GM23248 (cell line): ENCODE results near the gene DPYSL5. TPM values are rescaled to one million over a fixed set of nuclear protein-coding genes. Genes with fewer than 3 reads are reported as not detected.

Experiments
- DNase-seq: peaks from one replicate; pipeline ENCODE4 v3.0.0-alpha.2; 2015
- H2AFZ ChIP-seq: fragments of 200-600 bp; sonication (generic); 2 replicates; pipeline ENCODE4 v1.6.1; 2016; ENCODE audit warnings: antibody characterized with exemption
- H3F3A ChIP-seq: fragments of 200-600 bp; sonication (generic); 2 replicates; pipeline ENCODE4 v1.6.1; 2016; ENCODE audit warnings: mild to moderate bottlenecking, antibody characterized with exemption, mixed run types; ENCODE audit not compliant: insufficient read depth
- H3K27ac ChIP-seq: fragments of 200-600 bp; sonication (generic); 2 replicates; pipeline ENCODE4 v1.5.1; 2016; ENCODE audit warnings: mild to moderate bottlenecking
- H3K27me3 ChIP-seq: fragments of 200-600 bp; sonication (generic); replicated peaks from 2 replicates; pipeline ENCODE4 v1.6.1; 2016; ENCODE audit warnings: mild to moderate bottlenecking; ENCODE audit not compliant: insufficient read depth
- H3K36me3 ChIP-seq: fragments of 200-600 bp; sonication (generic); 2 replicates; pipeline ENCODE4 v1.6.1; 2016; ENCODE audit warnings: low read depth, mild to moderate bottlenecking
- H3K4me1 ChIP-seq: fragments of 200-600 bp; sonication (generic); 2 replicates; pipeline ENCODE4 v1.6.1; 2016; ENCODE audit warnings: mild to moderate bottlenecking; ENCODE audit not compliant: insufficient read depth
- H3K4me2 ChIP-seq: fragments of 200-600 bp; sonication (generic); one replicate; pipeline ENCODE4 v1.6.1; 2016; ENCODE audit warnings: mild to moderate bottlenecking; ENCODE audit not compliant: unreplicated experiment
- H3K4me3 ChIP-seq: fragments of 200-600 bp; sonication (generic); 2 replicates; pipeline ENCODE4 v1.5.1; 2016; ENCODE audit warnings: mild to moderate bottlenecking
- H3K79me2 ChIP-seq: fragments of 200-600 bp; sonication (generic); 2 replicates; pipeline ENCODE4 v1.6.1; 2016; ENCODE audit warnings: mild to moderate bottlenecking; ENCODE audit not compliant: insufficient read depth
- H3K9ac ChIP-seq: fragments of 200-600 bp; sonication (generic); 2 replicates; pipeline ENCODE4 v1.6.1; 2016; ENCODE audit warnings: mild to moderate bottlenecking
- H3K9me2 ChIP-seq: fragments of 200-600 bp; sonication (generic); 2 replicates; pipeline ENCODE4 v1.6.1; 2016; ENCODE audit warnings: mixed run types, mild to moderate bottlenecking, moderate library complexity; ENCODE audit not compliant: insufficient read depth
- H3K9me3 ChIP-seq: fragments of 200-600 bp; sonication (generic); one replicate; pipeline ENCODE4 v1.6.1; 2017; ENCODE audit warnings: low read depth
- H4K20me1 ChIP-seq: fragments of 200-600 bp; sonication (generic); 2 replicates; pipeline ENCODE4 v1.6.0; 2016; ENCODE audit not compliant: insufficient read depth
- EZH2 ChIP-seq: fragments of 200-600 bp; sonication (generic); IDR thresholded peaks from 2 replicates; pipeline ENCODE4 v1.6.1; 2018; ENCODE audit warnings: antibody characterized with exemption, mild to moderate bottlenecking; ENCODE audit not compliant: insufficient read depth, poor library complexity, severe bottlenecking
- EZH2phosphoT487 ChIP-seq: fragments of 200-600 bp; sonication (generic); IDR thresholded peaks from 2 replicates; pipeline ENCODE4 v1.6.1; 2018; ENCODE audit warnings: antibody characterized with exemption, moderate library complexity, mild to moderate bottlenecking, low read depth; ENCODE audit not compliant: insufficient read depth
- WGBS, 2 experiments: methylation state at CpG; one replicate each; pipeline ENCODE4 v1.1.6; 2015 to 2017; ENCODE audit warnings: low lambda C conversion rate in 2 of 2, low coverage in 1 of 2; ENCODE audit errors: missing lambda C conversion rate in 2 of 2; 5-methylcytosine and 5-hydroxymethylcytosine counted together
- in situ Hi-C: fragments of 300-500 bp; cut with MboI; formaldehyde crosslinking; loops from 2 replicates; pipeline ENCODE4 v1.15.0; 2020
- polyA plus RNA-seq: library from polyadenylated mRNA; unstranded; fragments of >200 nt; fragmentation: Nextera tagmentation; extraction: Ambion mirVana; gene quantifications from 2 replicates; pipeline ENCODE4 v1.2.1, GENCODE V29; 2016
- total RNA-seq: library from RNA; depleted of rRNA; stranded (reverse); fragments of >200 nt; shearing (Covaris generic); gene quantifications from 2 replicates; pipeline ENCODE4 v1.2.3, GENCODE V29; 2014

DPYSL5 gene
- total and polyA plus RNA-seq, 2 experiments from 2014 or later = not detected

GRCh38 chr2:26915316-26915715 lies 67.4 kb downstream of the DPYSL5 start:
- Histone ChIP-seq H2AFZ (no peak overlapping the region), H3K9me3 (no peaks in the 10 kb centered on the region), H3K4me3 (no peak overlapping the region), H3K4me2 (no peak overlapping the region), H3K27me3 (peaks cover 75% of the 10 kb centered on the region), H3K79me2 (no peaks in the 10 kb centered on the region), H3F3A (no peaks in the 10 kb centered on the region), H3K27ac (no peak overlapping the region), H3K36me3 (no peaks in the 10 kb centered on the region), H4K20me1 (no peaks in the 10 kb centered on the region), H3K9ac (no peak overlapping the region), H3K4me1 (no peaks in the 10 kb centered on the region), H3K9me2 (no peaks in the 10 kb centered on the region)
- TF ChIP-seq EZH2phosphoT487 (no peak), EZH2 (no peak)
- in situ Hi-C loops = no loop called here
- no peak for DNase-seq
- WGBS, 2 experiments = 78 to 79% methylated on average over 5 of the region's 5 CpGs

- 33 to 46% methylated on average over 7 of the region's 7 CpGs for WGBS, 2 experiments
- H3K4me2 ChIP-seq = no peak overlapping the region
- H3K27me3 ChIP-seq = peaks cover 73% of the 10 kb centered on the region
Observed at GRCh38 chr2:26916128-26916692, 68.3 kb downstream of the DPYSL5 start.

GRCh38 chr2:26917135-26917836 lies 69.4 kb downstream of the DPYSL5 start:
- Histone ChIP-seq H3K27ac (no peak overlapping the region), H3K4me3 (no peak overlapping the region), H3K9ac (no peak overlapping the region), H3F3A (no peaks in the 10 kb centered on the region), H3K79me2 (no peaks in the 10 kb centered on the region), H3K36me3 (no peaks in the 10 kb centered on the region), H4K20me1 (no peaks in the 10 kb centered on the region), H3K9me3 (no peaks in the 10 kb centered on the region), H3K4me2 (no peak overlapping the region), H3K27me3 (peaks cover 69% of the 10 kb centered on the region), H2AFZ (no peak overlapping the region), H3K4me1 (no peaks in the 10 kb centered on the region), H3K9me2 (no peaks in the 10 kb centered on the region)
- 37% methylated on average over 5 of the region's 5 CpGs for WGBS, 2 experiments
- in situ Hi-C loops = no loop called here
- no peak for TF ChIP-seq EZH2
- TF ChIP-seq EZH2phosphoT487 = no peak
- DNase-seq = no peak

More at GRCh38 chr2:26916128-26916692, 68.3 kb downstream of the DPYSL5 start:
- Histone ChIP-seq H3K79me2 (no peaks in the 10 kb centered on the region), H3K9me2 (no peaks in the 10 kb centered on the region), H3K9ac (no peak overlapping the region), H3K4me1 (no peaks in the 10 kb centered on the region), H3F3A (no peaks in the 10 kb centered on the region), H3K9me3 (no peaks in the 10 kb centered on the region), H3K36me3 (no peaks in the 10 kb centered on the region), H3K4me3 (no peak overlapping the region), H4K20me1 (no peaks in the 10 kb centered on the region), H3K27ac (no peak overlapping the region), H2AFZ (no peak overlapping the region)
- DNase-seq = no peak
- TF ChIP-seq EZH2phosphoT487 (no peak), EZH2 (no peak)
- in situ Hi-C loops = no loop called here

GRCh38 chr2:26921323-26921722 lies 73.4 kb downstream of the DPYSL5 start:
- Histone ChIP-seq H3K27ac (no peak overlapping the region), H3K36me3 (no peaks in the 10 kb centered on the region), H3K9ac (no peak overlapping the region), H3F3A (no peaks in the 10 kb centered on the region), H3K9me2 (no peaks in the 10 kb centered on the region), H4K20me1 (no peaks in the 10 kb centered on the region), H3K27me3 (peaks cover 53% of the 10 kb centered on the region), H3K79me2 (no peaks in the 10 kb centered on the region), H3K4me1 (no peaks in the 10 kb centered on the region), H3K4me3 (no peak overlapping the region), H3K9me3 (no peaks in the 10 kb centered on the region), H2AFZ (no peak overlapping the region), H3K4me2 (no peak overlapping the region)
- 60 to 65% methylated on average over 5 of the region's 5 CpGs for WGBS, 2 experiments
- TF ChIP-seq EZH2 = no peak
- TF ChIP-seq EZH2phosphoT487 = no peak
- in situ Hi-C loops = no loop called here
- no peak for DNase-seq
